ENCODE measurements around the gene ZNF490.

The ZNF490 gene

DNA sequence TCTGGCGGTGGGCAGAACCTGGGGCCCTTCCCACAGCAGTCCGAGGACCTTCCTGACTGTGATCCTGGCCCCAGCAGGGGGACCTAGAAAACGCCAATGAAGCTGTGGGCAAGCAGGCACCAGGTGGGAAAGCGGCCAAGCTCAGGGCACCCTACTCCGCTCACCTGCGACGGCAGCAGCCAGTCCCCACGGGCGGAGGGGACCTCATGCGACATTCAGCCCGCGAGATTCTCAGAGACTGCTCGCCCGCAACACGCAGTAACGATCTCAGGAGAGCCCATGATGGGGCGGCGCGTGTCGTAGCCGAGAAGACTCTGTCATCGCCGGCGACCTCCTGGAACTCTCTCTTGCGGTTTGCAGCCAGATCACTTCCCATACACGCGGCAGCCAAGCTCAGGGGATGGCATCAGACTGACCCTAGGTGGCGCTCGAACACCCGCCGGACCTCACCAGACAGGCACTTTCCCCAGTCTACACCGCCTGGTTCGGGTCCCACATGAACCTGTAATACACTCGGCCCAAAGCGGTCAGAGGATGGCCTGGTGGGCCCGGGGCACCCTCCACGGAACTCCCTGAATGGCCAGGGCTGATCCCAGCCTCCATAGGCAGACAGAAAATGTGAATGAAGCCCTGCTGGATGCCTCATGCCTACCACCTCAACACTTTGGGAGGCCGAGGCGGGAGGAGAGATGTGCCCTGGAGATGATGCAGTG is 29.4 kb upstream of the ZNF490 start:
- Histone ChIP-seq H3K4me2 (ENCODE audit: low read length) (no peak overlapping the region), H3K9me3 (ENCODE audit: insufficient read depth, low read length) (no peaks in the 10 kb centered on the region), H3K9ac (ENCODE audit: low read length) (no peak overlapping the region), H3K27me3 (ENCODE audit: low read depth, low read length) (no peaks in the 10 kb centered on the region), H3K36me3 (replicated peaks; ENCODE audit: low read depth, low read length) (peaks cover 45% of the 10 kb centered on the region), H3K4me1 (ENCODE audit: low read length) (no peaks in the 10 kb centered on the region), H3K79me2 (ENCODE audit: low read length) (no peaks in the 10 kb centered on the region), H4K20me1 (ENCODE audit: insufficient read depth, low read length) (no peaks in the 10 kb centered on the region), H3K27ac (ENCODE audit: low read length) (no peak overlapping the region), H3K4me3 (ENCODE audit: low read length) (no peak overlapping the region), H2AFZ (ENCODE audit: low read depth, low read length) (no peak overlapping the region)
- no peak for TF ChIP-seq EZH2phosphoT487 (IDR thresholded peaks at IDR 0.05; ENCODE audit: low read depth)
- TF ChIP-seq, protein P1, sequence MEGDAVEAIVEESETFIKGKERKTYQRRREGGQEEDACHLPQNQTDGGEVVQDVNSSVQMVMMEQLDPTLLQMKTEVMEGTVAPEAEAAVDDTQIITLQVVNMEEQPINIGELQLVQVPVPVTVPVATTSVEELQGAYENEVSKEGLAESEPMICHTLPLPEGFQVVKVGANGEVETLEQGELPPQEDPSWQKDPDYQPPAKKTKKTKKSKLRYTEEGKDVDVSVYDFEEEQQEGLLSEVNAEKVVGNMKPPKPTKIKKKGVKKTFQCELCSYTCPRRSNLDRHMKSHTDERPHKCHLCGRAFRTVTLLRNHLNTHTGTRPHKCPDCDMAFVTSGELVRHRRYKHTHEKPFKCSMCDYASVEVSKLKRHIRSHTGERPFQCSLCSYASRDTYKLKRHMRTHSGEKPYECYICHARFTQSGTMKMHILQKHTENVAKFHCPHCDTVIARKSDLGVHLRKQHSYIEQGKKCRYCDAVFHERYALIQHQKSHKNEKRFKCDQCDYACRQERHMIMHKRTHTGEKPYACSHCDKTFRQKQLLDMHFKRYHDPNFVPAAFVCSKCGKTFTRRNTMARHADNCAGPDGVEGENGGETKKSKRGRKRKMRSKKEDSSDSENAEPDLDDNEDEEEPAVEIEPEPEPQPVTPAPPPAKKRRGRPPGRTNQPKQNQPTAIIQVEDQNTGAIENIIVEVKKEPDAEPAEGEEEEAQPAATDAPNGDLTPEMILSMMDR (IDR thresholded peaks at IDR 0.05; ENCODE audit: low read depth, low read length), result peak; percentile 49

- no peak overlapping the region for H2AFZ ChIP-seq (ENCODE audit: low read depth, low read length)
- H4K20me1 ChIP-seq (ENCODE audit: insufficient read depth, low read length), result no peaks in the 10 kb centered on the region
- H3K4me1 ChIP-seq (ENCODE audit: low read length), result no peaks in the 10 kb centered on the region
- H3K4me3 ChIP-seq (ENCODE audit: low read length), result no peak overlapping the region
- H3K27me3 ChIP-seq (ENCODE audit: low read depth, low read length), result no peaks in the 10 kb centered on the region
- H3K9ac ChIP-seq (ENCODE audit: low read length), result no peak overlapping the region
- no peak for TF ChIP-seq EZH2phosphoT487 (IDR thresholded peaks at IDR 0.05; ENCODE audit: low read depth)
- TF ChIP-seq, protein P1 (IDR thresholded peaks at IDR 0.05; ENCODE audit: low read depth, low read length), result no peak
- no peaks in the 10 kb centered on the region for H3K79me2 ChIP-seq (ENCODE audit: low read length)
- H3K36me3 ChIP-seq (replicated peaks; ENCODE audit: low read depth, low read length), result peaks cover 48% of the 10 kb centered on the region
- no peaks in the 10 kb centered on the region for H3K9me3 ChIP-seq (ENCODE audit: insufficient read depth, low read length)
- no peak overlapping the region for H3K27ac ChIP-seq (ENCODE audit: low read length)
- no peak overlapping the region for H3K4me2 ChIP-seq (ENCODE audit: low read length)
Measured at GRCh38 chr19:12638611-12639182, 28.1 kb upstream of the ZNF490 start.

GRCh38 chr19:12636631-12637030 is 26.0 kb upstream of the ZNF490 start:
- Histone ChIP-seq H3K4me3 (ENCODE audit: low read length) (no peak overlapping the region), H3K36me3 (replicated peaks; ENCODE audit: low read depth, low read length) (peaks cover 57% of the 10 kb centered on the region), H3K4me2 (ENCODE audit: low read length) (no peak overlapping the region), H3K9me3 (ENCODE audit: insufficient read depth, low read length) (no peaks in the 10 kb centered on the region), H3K79me2 (ENCODE audit: low read length) (no peaks in the 10 kb centered on the region), H2AFZ (ENCODE audit: low read depth, low read length) (no peak overlapping the region), H3K4me1 (ENCODE audit: low read length) (no peaks in the 10 kb centered on the region), H3K27ac (ENCODE audit: low read length) (no peak overlapping the region), H3K9ac (ENCODE audit: low read length) (no peak overlapping the region), H4K20me1 (ENCODE audit: insufficient read depth, low read length) (no peaks in the 10 kb centered on the region), H3K27me3 (ENCODE audit: low read depth, low read length) (no peaks in the 10 kb centered on the region)
- TF ChIP-seq EZH2phosphoT487 (IDR thresholded peaks at IDR 0.05; ENCODE audit: low read depth), result no peak
- TF ChIP-seq, protein P1 (IDR thresholded peaks at IDR 0.05; ENCODE audit: low read depth, low read length), result no peak

GRCh38 chr19:12629215-12629614 is 18.6 kb upstream of the ZNF490 start:
- H3K9ac ChIP-seq (ENCODE audit: low read length), result no peak overlapping the region
- no peaks in the 10 kb centered on the region for H3K79me2 ChIP-seq (ENCODE audit: low read length)
- peaks cover 66% of the 10 kb centered on the region for H3K36me3 ChIP-seq (replicated peaks; ENCODE audit: low read depth, low read length)
- H3K4me2 ChIP-seq (ENCODE audit: low read length), result no peak overlapping the region
- no peak overlapping the region for H3K27ac ChIP-seq (ENCODE audit: low read length)
- H2AFZ ChIP-seq (ENCODE audit: low read depth, low read length), result no peak overlapping the region
- H4K20me1 ChIP-seq (ENCODE audit: insufficient read depth, low read length), result no peaks in the 10 kb centered on the region
- H3K9me3 ChIP-seq (ENCODE audit: insufficient read depth, low read length), result peaks cover 19% of the 10 kb centered on the region
- peaks cover 5% of the 10 kb centered on the region; the same call in 1 of the 2 replicates for H3K4me1 ChIP-seq (ENCODE audit: low read length)
- H3K4me3 ChIP-seq (ENCODE audit: low read length), result no peak overlapping the region
- TF ChIP-seq, protein P1 (IDR thresholded peaks at IDR 0.05; ENCODE audit: low read depth, low read length), result no peak
- TF ChIP-seq EZH2phosphoT487 (IDR thresholded peaks at IDR 0.05; ENCODE audit: low read depth), result no peak
- no peaks in the 10 kb centered on the region for H3K27me3 ChIP-seq (ENCODE audit: low read depth, low read length)

All from OCI-LY3 (cell line).